GDM1 (cell line): ENCODE results near the gene MAP4K4.
A peak's percentile ranks its signal among the peaks of the same experiment; 100 is the strongest.

Experiments
- DNase-seq: peaks from one replicate; lab custom pipeline; 2025; lab: John Stamatoyannopoulos, UW

The MAP4K4 gene

DNA sequence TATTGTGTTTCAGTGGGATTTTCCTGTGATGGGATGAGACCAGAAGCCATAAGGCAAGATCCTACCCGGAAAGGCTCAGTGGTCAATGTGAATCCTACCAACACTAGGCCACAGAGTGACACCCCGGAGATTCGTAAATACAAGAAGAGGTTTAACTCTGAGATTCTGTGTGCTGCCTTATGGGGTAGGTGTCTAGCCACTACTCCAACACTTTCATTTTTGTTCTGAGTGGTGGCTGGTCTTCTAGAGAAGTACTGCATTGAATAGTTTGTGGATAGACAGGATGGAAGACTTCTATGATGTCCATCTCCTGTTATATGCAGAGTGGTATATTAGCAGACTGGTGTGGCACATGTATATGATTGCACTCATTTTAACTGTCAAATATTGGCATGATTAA lies 176.6 kb downstream of the MAP4K4 start:
- no peak for DNase-seq

DNA sequence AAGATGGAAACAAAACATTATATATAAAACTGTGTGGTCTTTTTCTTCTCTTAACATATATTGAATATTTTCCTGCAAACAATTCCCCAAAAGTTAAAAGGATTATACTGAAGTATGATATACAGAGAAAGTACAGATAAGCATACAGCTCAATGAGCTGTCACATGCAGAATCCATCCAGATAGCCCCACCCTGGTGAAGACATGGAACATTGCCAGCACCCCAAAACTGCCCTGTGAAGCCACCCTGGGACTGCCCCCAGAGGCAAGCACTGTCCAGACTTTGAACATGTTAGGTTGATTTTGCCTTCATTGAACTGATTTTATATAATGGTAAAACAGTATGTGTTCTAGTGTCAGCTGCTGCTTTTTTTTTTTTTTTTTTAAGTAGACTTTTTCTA lies 182.0 kb downstream of the MAP4K4 start:
- DNase-seq: no peak

DNA sequence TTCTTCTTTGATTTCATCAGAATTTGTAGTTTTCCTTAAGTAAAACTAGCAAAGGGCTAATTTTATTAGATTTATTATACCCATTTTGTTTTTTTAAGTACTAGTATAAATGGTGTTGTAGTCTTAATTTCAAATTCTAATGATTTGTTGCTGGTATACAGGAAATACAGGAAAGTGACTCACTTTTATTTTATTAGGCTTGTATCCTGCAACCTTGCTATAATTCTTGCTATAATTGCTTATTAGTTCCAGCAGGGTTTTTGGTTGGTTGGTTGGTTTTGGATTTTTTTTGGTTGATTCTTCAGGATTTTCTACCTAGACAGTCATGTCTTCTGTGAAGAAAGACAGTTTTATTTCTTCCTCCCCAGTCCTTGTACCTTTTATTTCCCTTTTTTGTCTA lies 183.6 kb downstream of the MAP4K4 start:
- DNase-seq: no peak

DNA sequence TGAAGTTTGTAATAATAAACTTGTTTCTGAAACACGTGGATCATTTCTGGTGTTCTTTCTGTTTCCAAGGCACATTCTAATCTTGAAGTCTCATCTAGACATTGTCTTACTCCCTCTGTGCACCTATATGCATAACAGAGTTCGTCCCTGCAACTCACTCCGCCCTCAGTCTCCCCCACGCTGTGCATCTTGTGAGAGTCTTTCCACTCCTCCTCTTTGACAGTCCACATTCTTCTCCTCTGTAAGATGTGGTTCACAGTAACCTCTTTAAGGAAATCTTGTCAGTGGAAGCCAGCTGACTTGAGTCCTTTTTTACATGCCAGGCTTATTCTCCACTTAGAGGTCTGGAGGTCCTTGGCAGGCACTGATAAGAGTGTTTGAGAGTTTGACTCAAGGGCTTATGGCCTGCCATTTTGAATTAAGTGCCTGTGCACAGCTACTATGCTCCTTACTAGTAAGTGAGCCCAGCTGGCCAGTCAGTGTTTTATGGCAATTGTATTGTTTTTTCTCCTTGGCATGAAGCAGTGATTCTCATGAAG lies 185.3 kb downstream of the MAP4K4 start:
- no peak for DNase-seq

DNA sequence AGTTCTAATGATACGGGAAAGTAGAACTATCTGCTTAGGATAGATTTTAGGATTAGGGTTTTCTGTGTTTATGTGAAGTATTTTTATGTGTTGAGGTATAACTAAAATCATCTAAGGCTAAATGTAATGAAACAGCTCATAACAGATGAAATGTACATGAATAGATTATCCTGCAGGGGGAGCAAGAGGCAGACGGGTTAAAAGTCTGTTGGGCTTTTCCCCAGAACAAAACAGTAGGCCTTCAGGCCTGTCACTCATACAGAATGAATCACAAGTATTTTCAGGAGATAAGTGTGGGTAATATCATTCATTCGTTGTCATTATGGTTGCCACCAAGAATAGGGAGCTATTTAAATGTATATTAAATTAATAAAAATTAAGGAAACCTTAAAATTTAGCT lies 186.4 kb downstream of the MAP4K4 start:
- peak; percentile 37 for DNase-seq

DNA sequence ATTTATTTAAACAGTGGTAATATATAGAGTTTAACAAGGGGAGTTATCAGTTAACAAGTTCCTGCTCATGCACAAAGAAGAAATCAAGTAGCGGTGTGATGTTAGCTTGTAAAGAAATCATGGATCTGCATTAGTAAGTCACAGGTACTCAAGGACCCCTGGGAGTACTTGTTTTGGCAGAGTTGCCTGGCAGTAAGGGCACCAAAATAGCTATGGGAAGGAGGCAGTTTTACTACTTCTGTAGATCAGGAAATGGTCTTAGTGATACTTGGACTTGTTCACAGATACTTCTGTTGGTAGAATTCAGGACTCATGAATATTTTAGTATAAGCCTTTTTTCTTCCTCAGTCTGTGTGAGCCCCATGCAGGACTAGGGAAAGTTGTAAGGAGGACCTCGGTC lies 186.9 kb downstream of the MAP4K4 start:
- no peak for DNase-seq

DNA sequence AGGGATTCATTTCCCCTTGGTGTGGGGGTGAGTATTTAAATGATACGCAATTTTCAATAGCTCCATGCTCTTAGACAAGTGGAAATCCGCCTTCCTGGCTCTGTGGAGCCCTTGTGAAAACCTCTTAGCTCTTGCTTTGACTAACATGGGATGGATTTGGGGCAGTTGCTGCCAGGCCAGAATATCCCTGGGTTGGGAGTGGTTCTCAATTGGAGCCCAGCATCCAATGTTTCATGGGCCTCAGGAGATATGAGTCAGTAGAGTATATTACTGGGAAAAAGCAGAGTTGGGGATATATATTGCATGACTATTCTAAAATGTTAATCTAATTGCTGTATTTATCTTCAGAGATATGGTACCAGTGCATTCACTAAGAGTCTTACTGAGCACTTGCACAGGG lies 189.8 kb downstream of the MAP4K4 start:
- no peak for DNase-seq

DNA sequence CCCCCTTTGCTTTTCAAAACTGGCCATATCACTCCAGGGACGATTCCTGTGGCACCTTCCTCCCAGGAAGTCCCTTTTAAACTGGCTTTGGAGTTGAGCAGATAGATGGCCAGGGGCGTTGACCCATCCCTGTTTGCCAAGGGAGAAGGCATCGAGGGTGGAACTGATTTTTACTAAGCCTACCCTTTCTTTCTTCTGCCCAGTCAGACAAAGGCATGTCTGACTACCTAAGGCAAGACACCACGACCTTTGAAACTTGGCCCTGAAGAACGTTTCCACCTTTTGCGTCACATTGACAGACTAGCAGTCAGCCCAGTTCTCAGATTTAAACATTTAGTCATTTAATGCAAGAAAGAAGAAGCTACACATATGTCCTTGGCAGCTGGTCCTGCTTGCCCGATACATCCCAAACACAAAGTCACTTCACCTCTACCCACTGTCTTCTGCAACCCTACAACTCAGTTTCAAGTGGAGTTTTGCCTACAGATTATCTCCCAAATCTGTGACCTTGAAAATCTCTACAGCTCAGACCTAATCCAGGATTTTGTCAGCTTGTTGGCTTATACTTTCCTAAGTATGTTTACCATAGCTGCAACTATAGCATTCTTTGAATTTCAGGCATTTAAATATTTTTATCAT lies 192.1 kb downstream of the MAP4K4 start:
- DNase-seq: no peak

DNA sequence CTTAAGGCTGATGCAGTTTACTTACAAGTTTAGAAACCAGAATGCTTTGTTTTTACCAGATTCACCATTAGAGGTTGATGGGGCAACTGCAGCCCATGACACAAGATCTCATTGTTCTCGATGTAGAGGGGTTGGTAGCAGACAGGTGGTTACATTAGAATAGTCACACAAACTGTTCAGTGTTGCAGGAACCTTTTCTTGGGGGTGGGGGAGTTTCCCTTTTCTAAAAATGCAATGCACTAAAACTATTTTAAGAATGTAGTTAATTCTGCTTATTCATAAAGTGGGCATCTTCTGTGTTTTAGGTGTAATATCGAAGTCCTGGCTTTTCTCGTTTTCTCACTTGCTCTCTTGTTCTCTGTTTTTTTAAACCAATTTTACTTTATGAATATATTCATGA lies 194.9 kb downstream of the MAP4K4 start:
- no peak for DNase-seq

DNA sequence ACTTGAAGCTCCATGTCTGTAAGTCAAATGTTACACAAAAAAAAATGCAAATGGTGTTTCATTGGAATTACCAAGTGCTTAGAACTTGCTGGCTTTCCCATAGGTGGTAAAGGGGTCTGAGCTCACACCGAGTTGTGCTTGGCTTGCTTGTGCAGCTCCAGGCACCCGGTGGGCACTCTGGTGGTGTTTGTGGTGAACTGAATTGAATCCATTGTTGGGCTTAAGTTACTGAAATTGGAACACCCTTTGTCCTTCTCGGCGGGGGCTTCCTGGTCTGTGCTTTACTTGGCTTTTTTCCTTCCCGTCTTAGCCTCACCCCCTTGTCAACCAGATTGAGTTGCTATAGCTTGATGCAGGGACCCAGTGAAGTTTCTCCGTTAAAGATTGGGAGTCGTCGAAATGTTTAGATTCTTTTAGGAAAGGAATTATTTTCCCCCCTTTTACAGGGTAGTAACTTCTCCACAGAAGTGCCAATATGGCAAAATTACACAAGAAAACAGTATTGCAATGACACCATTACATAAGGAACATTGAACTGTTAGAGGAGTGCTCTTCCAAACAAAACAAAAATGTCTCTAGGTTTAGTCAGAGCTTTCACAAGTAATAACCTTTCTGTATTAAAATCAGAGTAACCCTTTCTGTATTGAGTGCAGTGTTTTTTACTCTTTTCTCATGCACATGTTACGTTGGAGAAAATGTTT lies 196.3 kb downstream of the MAP4K4 start:
- DNase-seq: no peak

DNA sequence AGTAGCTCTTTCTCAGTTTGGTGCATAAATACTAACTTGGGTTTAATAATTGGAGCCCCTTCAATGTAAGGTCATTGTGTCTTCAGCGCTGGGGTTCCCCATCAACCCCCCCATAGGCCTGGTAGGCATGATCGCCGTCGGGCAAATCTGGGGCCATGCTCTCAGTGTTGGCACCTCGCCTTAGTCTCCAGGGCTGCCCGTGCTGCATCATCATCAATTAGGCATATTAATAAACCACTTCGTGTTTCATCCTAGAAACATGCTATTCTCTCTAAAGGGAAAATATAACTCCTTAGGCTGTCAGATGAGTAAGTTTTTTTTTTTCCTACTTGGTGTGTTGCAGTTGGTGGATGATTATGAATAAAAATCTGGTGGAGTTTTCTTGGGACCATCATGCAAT lies 197.5 kb downstream of the MAP4K4 start:
- DNase-seq: no peak

DNA sequence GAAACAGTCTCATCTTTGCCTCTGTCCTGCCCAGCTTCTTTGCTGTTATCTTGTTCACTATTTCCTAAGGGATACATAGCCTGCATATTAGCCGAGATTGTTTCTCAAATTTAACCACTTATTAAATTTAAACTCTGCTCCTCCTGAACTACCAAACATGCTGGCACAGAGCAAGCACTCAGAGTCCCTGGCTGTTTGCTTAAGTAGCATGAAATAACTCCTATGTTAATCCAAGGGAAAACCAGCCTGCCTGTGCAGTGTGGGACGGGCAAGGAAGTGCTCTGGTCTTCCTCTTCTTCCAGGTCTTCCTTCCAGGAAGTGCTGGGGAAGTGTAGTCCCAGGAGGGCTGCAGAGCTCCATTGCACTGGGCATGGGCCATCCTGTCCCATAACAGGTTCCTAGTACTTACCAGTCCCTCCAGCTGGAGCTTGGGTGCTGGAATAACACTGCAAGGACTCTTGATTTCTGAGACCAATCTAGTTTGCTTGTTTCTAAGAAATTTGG lies 198.4 kb downstream of the MAP4K4 start:
- DNase-seq: no peak

DNA sequence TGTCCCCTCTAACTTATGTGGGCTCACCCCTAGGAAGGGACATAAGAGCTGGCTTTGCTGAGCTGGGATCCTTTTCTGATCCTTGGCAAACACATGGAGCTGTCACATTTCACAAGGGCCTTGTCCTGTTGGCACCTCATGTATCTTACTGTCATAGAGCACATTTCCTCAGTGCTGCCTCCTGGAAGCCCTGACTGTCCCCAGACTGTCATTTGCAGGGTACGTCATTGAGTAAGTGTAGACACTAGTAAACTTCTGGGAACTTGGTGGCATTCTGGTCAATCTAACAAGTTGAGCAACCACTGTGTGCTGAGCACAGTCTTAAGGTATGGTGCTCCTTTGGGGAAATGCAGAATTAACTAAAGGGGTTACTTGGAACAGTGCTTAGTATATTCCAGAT lies 199.8 kb downstream of the MAP4K4 start:
- DNase-seq: no peak

DNA sequence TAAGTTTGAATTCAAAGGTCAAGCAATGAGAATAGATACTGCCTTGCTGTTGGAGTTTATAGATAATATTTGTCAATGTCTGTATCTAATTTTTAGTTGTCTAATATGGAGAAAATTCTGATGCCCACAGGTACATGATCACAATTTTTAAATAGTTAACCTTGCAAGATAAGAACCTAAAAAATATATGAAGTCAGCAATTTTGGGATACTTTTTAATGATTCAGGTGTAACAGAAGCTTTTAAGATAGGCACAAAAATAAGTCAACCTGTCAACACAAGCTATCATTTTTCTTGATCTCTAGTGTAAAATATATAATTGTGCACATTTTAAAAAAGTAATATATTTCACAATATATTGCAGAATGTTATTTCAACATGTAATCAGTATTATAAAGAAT lies 201.8 kb downstream of the MAP4K4 start:
- DNase-seq: no peak

DNA sequence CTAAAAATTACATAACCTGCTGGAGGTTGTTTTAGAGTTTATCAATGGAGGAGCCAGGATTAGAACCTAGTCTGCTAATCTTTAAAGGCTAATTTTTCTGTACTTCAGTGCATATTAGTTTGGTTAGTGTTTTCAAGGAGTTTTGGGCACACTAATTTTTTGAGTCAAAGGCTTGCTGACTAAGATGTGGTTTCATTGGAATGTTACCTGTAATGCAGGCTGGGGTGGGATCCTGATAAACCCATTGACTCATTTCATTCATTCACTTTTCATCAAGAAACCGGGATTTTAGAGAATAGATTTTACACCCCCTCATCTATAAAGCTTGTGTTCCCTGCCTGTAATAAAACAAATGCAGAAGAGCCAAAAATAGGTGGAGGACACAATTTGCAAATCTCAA lies 202.4 kb downstream of the MAP4K4 start:
- DNase-seq: no peak

DNA sequence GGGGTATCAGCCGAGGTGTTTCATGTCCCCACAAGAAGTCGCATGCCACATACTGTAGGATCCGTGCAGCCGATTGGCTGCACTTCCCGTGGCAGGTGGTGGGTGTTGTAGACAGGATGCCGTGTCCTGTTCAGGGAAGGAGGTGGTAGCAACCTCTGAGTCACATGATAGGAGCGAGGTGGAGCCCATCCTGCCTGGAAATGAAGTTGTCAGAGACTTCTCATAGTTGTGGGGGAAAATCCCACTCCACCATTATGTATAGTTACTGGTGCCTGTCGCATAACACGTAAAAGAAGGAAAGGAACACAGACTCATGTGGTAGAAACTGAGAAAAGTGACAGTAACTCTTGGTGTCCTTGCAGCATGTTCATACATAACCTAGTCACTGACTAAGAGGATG lies 202.9 kb downstream of the MAP4K4 start:
- no peak for DNase-seq

DNA sequence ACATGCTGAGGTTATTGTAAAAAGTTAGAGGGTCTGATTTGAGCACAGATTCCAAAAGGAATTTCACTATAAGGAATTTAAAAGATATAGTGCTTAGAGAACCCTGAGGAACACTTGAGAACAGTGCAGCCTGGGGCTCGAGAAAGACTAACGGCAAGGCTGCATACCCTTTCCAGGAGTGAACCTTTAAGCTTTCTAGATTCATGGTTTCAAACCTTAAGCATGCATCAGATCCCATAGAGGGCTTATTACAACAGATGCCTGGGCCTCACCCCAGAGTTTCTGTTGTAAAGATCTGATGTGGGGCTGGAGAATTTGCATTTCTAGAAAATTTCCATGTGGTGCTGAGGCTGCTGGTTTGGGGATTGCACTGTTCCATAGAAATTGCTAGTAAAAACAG lies 203.7 kb downstream of the MAP4K4 start:
- no peak for DNase-seq

DNA sequence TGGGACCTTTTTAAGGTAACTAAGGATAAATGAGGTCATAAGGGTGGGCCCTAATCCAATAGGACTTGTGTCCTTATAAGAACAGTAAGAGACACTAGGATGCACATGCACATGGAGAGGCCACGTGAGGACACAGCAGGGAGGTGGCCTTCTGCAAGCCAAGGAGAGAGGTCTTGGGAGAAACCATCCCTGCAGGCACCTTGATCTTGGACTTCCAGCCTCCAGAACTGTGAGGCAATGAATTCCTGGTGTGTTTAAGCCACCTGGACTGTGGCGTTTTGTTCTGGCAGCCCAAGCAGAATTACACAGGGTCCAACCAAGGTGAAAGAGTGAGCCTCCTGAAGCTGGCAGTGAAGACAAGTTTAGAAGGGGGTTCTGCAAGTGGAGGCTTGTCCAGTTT lies 204.7 kb downstream of the MAP4K4 start:
- DNase-seq: no peak

DNA sequence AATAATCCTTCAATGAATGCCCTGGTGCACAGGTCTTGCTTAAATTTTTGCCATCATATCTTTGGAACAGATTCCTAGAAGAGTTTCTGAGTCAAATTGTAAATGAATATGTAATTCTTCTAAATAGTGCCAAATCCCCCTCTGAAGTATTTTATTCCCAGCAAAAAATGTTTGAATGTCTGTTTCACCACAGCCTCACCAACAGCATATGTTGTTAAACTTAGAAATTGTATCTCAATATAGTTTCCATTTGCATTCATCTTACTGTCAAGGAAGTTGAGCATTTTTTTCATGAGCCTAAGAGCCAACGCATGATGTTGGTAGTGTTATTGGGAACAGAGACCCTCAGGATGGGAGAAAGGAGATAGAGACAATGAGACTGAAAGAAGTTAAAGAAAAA lies 207.4 kb downstream of the MAP4K4 start:
- DNase-seq: no peak

DNA sequence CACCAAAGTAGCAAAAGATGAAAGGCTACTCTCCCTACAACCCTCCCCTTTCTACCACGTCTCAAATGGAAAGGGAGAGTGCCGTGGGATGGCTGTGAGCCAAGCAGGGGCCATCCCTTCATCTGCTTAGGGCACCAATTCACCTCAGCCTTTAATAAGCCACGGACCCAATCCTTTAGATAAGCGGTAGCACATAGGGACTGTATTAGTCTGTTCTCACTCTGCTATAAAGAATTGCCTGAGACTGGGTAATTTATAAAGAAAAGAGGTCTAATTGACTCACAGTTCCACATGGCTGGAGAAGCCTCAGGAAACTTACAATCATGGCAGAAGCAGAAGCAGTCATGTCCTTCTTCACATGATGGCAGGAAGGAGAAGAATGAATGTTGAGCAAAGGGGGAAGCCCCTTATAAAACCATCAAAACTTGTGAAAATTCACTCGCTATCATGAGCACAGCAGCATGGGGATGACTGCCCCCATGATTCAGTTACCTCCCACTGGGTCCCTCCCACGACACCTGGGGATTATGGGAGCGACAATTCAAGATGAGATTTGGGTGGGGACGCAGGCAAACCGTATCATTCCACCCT lies 208.3 kb downstream of the MAP4K4 start:
- no peak for DNase-seq

DNA sequence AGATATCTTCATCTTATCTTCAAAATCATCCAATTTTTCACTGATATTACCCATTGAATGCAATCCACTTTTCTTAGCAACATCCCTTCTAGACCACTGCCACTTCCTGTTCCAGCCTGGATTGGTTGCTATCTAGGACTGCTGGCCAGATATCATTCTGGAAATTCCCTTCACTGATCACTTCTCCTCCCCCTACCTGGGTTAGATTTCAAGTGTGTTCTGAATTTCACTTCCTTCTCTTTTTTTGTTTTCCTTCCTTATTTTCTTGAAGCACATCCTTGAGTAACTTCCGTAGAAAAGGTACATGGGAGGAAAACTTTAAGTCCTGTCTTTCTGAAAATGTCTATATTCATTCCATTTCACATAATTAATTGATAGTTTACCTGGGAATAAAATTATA lies 212.3 kb downstream of the MAP4K4 start:
- no peak for DNase-seq

DNA sequence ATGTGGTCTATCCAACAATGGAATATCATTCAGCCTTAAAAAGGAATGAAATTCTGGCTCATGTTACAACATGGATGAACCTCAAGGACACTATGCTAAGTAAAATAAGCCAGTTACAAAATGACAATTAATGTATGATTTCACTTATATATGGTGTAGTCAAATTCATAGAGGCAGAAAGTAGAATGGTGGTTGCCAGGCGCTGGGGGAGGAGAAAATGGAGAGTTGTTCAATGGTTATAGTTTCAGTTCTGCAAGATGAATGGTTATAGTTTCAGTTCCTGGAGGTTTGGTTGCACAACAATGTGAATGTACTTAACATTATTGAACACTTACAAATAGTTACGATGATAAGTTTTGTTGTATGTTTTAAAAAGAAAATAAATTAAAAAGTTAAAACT lies 215.0 kb downstream of the MAP4K4 start:
- DNase-seq: no peak

DNA sequence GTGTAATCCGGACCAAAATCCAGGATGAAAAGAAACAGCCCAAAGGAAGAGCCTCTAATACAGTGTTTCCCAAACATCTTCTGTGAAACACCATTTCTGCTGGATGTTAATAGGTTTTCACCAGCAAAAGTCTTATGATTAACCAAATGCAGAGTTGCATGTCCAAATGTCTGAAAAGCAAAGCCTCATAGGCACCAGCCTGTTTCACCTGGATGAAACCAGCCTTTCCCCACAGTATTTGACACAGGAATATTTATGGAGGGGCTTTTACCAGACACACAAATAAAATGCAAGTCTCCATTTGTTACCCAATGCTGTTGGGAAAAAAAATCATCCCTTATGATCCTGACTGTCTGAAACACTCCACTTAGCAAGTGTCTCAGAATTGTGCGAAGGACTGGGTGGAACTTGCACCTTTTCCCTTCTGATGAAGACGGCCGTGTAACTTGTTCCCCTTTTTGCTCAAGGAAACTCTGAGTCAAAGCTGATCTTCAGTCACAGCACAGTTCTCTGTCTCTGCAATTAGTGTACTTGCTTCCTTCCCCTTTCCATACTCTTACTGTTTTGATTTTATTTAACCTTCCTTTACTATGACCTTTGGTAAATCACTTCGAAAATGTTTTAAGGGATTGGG lies 223.9 kb downstream of the MAP4K4 start:
- DNase-seq: peak; percentile 52
